GM18511 (cell line): ENCODE data around the gene CLEC18A.
"Not testable (repeated sequence)": the region's sequence is repeated elsewhere in the genome, so short reads cannot be mapped to it uniquely, and the experiment has no call there.

Experiments used
- ATAC-seq: cut with Tn5 transposase; IDR thresholded peaks from one replicate; pipeline ENCODE4 v1.9.1; 2021; ENCODE audit warnings: mild to moderate bottlenecking, moderate library complexity; ENCODE audit not compliant: unreplicated experiment

Gene CLEC18A

DNA sequence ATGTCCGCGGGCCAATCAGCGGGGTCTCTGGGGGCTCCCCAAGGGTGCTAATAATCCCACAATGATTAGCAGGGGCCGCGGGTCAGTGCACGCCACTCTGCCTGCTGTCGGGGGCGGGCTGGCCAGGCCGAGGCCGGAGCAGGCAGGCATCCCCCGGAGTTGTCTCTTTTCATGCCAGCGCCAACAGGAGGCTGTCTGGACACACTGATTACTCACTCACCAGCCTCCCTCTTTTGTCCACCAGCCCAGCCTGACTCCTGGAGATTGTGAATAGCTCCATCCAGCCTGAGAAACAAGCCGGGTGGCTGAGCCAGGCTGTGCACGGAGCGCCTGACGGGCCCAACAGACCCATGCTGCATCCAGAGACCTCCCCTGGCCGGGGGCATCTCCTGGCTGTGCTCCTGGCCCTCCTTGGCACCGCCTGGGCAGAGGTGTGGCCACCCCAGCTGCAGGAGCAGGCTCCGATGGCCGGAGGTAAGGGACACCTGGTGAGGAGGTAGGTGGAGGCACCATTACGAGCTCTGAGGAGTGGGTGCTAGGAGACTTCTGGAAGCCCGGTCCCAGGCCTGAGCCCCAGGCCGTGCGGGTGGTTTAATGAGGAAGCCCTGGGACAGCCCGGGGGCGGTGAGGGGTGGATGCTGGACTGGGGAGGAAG, at the start of gene CLEC18A:
Gene CLEC18A (plus strand): TSS at position 318 of the 655 bp plus-strand sequence. CDS start 33 bp downstream, at position 351.
- ATAC-seq: not testable (repeated sequence)

DNA sequence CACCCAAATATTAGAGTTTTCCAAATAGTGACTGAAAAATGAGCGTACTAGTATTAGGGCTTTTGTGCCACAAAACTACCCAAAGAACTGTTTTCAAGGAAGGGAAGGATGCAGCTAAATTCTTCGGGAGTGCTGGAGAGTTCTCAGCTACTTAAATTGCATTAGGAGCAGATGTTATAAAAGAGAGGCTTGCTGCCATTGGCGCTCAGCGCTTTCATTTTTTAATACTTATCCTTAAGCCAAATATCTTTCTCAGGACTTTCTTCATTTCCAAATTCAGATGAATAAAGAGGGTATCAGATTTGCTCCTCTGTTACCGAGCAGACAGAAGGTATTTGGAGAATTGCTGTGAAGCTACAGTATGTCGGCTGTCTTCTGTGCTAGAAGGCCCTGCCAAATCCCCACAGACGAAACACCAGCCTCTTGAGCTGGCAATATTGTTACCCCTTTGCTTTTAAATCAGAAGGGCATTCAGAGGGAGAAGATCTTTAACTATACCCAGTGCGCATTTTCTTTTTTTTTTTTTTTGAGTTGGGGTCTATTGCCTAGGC, 47.2 kb upstream of the CLEC18A start:
- ATAC-seq: no peak

DNA sequence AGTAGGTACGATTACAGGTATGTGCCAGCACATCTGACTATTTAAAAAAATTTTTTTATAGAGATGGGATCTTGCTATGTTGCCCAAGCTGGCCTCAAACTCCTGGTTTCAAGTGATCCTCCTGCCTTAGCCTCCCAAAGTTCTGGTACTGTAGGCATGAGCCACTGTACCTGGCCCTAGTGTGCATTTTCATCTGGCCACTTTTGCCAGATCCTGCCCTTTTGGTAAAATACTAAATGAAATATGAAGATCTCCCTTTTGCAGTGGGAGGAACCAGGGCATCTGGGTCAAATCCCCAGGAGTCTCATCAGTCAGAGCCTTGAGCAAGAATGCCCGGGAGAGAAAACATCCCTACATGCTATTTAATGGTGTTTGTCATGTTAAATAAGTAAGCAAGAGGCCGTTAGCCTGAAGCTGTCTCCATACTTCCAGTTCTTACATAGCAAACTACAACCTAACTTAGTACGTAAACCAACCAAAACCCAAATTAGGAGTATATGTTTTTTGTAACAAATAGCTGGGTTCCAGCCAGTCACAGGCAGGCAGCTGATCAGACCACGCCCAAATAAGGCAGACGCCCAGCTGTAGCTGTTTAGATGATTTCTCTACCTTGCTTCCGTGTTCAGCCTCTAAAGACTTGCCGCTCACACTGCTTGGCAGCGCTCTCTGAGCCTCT, 46.5 kb upstream of the CLEC18A start:
- ATAC-seq: no peak

DNA sequence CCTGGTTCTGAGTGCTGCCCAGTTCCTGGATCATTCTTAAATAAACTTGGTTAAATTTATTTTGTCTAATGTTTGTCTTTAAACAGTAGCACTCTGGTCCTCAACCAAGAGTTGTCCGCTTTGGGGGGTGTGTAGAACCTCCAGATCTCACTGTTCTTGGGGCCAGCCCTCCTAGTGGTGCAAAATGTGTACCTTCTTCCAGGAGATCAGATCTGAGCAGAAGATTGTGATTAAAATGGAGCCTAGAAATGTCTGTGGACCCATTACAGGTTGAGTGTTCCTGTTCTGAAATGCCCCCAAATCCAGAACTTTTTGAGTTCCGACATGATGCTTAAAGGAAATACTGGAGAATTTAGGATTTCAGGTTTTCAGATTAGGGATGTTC, 46.0 kb upstream of the CLEC18A start:
- no peak for ATAC-seq

DNA sequence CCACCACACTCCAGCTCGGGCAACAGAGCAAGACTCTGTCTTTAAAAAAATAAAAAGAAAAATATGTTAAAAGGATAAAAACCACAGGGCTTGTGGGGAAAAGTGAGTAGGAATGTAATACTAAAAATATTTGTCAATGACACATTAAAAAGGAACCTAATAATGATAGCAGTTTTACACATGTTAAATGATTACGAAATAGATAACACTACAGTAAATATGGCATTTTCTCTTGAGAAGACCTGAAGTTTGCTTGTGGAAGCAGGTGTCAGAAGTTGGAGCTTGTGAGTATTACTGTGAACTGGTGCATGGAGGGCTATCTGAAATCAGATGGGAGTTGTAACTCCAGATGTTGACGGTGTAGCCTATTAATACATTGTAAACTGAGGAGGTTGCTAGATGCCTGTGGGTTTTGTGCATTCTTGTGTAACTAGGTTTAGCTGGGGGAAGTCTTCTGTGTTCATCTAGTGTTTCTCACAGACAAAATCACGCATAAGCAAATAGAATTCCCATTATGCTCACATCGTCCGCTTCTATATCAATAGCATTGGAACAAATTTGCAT, 44.2 kb upstream of the CLEC18A start:
- no peak for ATAC-seq

DNA sequence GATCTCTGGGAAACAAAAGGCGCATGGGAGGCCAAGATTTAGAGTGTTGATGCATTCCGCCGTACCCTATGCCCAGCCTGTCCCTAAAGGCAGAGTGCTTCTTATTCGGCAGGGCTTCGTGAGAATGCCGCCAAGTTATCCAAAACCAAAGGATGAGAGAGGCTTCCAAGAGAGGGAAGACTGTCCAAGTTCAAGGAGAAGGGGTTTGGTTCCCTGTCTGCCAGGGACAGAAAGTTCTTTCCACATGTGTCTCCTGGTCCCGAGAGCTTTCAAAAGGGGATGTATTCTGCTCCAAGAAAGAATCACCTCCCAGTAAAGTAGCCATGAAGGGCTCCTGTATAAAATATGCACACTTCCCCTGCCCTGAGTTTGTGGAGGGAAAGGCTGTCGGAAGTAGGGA, 42.1 kb upstream of the CLEC18A start:
- no peak for ATAC-seq

DNA sequence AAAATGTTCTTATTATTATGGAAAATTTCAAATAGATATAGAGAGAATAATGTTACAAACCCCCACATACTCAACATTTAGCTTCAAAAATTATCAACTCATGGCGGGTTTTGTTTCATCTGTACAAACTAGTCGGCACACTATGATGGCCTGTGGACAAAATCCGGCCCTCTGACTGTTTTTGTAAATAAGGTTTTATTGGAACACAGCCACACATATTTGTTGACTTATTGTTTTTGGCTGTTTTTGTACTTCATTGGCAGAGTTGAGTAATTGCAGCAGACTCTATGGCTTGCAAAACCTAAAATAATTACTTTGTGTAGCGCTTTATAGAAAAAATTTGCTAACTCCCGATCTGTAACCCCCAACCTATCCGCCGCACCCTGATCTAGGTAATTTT, 41.4 kb upstream of the CLEC18A start:
- no peak for ATAC-seq

DNA sequence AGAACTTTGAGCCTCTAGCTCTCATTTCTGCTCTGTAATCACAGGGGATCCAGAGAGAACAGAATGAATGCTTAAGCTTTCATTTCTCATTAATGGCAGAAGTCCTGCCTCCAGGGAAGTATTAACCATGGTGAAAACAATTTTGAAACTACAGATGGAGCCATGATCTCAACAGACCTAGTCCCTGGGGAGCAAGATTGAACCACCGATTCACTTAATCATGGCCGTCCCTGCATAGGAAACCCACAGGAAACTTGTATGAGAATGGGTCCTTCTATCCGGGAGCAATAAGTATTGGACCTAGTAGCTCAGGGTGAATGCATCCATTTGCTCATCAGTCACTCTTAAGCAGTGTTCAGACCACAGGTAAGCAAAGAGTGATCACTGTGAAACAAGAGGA, 40.2 kb upstream of the CLEC18A start:
- ATAC-seq: no peak

DNA sequence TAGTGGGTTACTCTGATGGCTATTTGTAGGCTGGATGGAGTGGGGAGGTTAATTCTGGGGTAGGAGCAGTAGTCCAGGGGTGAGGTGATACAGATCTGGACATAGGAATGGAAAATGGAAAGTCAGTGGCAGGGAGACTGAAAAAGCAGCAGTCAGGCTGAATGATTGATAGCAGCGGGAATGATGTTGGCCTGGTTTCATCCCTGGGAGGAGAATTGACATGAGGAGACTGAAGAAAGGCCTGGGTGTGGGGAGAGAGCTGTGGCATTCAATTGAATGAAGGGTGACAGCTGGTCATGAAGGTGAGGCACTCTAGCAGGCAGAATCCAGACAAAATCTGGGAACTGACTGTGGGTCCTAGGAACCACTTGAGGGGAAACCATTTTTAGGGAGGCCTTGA, 34.7 kb upstream of the CLEC18A start:
- no peak for ATAC-seq

DNA sequence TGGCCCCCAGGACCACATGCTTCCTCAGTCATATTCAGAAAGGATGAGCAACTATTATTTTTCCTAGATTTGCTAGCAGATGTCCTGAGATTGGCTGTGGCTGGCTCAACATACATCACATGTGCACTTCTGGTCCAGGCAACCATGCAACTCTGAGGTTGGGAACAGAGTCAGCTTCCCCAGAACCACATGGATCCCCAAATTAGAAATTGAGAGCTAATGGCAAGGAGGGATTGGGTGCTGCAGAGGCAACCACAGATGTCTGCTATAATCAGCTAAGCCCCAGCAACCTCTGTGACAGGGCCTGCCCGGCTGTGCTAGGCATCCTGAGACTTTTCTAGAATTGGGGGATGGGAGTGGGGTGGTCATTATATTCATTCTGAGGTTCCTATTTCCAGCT, 33.8 kb upstream of the CLEC18A start:
- no peak for ATAC-seq

DNA sequence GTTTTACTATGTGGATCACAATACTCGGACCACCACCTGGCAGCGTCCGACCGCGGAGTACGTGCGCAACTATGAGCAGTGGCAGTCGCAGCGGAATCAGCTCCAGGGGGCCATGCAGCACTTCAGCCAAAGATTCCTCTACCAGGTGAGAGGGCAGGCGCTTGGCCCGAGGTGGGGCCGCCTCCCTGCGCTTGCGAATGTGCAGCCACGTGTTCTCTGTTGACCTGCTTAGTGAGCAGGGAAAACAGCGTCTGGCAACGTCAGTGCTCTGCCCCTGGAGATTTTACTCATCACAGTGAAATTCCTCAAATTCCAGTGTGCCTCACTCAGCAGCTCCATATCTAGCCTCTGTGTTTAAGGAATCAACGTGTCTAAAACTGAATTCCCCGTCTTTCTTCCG, 33.4 kb upstream of the CLEC18A start:
- no peak for ATAC-seq

DNA sequence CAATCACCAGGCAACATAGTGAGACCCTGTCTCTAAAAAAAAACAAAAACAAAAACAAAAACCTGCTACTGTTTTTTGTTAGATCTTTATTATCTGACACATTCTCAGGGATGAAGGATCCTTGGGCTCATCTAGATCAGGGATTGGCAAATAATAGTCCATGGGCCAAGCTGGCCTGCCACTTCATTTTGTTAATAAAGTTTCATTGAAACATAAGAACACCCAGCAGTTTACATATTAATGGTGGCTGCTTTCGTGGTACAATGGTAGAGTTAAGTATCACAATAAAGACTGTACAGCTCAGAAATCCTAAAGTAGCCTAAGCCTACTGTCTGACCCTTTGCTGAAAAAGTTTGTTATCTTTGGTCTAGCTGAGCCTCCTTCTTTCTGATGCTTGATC, 32.9 kb upstream of the CLEC18A start:
- no peak for ATAC-seq

DNA sequence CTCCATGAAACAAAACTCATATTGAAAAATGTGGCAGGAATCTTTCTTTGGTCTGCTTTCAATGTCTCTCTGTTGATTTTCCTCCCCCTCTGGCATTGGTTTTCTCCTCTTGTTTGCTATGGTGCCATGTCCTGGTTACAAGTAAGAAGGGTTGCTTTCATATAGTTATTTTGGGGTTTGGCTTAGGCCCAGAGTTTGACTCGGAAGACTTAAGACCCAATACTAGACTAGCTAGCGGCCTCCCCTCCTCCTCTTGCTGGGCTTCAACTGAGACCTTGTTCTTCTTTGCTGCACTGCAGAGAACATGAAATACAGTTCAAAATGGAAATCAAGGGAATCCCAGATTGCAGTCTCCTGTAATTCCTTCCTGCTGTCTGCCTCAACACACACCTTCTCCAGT, 30.0 kb upstream of the CLEC18A start:
- no peak for ATAC-seq

DNA sequence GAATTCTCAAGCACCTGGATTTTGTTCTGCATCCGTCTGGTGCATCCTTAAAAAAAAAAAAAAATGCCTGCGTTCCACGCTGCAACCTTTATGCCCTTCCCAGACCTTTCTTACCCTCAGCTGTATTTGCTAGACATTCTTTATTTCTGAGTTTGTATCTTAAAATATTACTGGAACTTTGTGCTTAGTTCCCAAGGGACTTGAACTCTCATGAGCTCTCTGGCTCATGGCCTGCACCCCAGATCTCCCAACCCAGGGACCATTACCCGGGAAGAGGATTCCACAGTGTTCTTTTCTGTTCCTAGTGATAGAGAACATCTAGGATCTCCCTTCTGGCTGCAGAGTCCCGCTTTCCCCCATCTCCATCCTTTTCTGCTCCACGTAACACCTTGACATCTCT, 28.9 kb upstream of the CLEC18A start:
- ATAC-seq: no peak

DNA sequence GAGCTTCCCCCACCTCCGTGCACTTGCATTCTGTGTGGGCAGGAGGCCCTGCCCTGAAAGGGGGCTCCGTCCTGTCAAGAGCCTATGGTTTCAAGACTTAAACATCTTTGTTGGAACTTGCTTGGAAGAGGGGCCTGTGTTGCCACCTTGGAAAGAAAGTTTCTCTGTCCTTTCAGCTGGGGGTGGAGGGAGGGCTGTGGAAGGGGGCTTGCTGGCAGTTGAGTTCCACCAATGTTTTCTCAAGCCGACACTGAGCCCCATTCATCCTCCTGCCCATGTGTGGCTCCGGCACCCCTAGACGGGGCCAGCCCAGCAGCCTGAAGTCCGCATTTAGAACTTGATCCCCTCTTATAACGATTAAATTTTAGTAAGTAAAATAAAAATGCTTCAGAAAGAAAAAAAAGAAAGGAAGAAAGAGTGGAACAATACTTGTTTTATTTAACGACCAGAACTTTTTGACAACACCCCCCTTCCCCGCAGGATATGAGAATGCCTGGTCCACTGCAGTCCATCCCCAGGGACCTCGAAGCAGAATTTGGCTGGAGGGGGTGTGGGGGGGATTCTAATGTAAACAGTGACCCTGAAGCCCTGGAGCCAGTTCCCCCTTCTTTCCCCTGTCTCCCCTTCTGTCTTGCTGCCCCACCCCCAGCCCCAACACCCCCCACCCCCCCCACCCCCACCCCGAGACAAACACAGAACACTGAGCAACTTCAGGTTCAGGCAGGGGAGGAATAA, 26.9 kb upstream of the CLEC18A start:
- ATAC-seq: no peak

DNA sequence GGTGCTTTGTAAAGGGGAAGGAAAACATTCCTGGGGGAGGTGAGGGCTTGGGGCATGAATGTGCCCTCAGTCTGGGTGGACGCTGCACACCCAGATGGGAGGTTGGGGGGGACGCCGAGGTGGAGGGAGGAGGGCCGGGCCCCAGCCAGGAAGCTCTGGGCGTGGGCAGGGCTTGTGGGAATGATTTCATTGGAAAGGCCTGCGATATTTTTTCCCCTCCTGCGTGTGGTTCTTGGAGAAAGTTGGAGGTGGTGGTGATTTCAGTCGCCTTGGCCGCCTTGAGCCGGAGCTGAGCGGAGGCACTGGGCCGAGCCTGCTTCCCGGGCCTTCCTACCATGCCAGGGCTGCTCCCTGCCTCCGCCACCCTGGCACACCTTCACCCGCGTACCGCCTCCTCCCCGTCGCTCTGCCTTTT, 26.4 kb upstream of the CLEC18A start:
- ATAC-seq: no peak

DNA sequence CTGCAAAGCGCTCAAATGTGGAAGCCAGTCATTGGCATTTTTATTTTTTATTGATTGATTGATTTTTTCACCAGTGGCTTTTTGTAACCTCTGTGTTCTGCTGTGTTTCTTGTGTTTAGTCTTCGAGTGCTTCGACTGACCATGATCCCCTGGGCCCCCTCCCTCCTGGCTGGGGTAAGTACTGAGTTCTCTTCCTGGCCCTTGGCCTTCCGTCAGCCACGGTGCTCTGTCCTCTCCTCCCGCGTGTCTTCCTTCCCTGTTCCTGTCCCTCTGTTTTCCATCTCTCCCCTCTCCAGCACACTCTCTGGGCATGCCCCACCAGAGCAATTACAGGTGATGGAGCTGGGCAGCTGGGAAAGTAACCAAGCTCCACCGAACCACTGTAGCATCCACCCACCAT, 25.8 kb upstream of the CLEC18A start:
- no peak for ATAC-seq

DNA sequence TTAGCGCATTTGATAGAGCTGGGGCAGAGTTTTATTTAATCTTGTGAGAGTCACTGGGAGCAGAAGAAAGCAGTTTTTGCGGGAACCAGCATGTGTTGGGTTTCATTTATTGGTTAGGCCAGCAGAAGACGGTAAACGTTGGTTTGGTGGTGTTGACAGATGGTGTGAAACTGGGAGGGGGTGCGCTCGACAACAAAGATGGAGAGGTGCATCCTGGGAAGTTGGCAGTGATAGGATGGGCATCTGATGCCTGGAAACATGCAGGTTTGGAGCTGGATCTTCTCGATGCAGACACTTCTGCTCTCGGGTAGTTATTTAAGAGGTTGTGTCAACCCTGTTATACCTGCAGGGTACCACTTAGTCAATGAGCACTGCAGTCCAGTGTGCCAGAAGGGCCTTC, 24.9 kb upstream of the CLEC18A start:
- ATAC-seq: no peak

DNA sequence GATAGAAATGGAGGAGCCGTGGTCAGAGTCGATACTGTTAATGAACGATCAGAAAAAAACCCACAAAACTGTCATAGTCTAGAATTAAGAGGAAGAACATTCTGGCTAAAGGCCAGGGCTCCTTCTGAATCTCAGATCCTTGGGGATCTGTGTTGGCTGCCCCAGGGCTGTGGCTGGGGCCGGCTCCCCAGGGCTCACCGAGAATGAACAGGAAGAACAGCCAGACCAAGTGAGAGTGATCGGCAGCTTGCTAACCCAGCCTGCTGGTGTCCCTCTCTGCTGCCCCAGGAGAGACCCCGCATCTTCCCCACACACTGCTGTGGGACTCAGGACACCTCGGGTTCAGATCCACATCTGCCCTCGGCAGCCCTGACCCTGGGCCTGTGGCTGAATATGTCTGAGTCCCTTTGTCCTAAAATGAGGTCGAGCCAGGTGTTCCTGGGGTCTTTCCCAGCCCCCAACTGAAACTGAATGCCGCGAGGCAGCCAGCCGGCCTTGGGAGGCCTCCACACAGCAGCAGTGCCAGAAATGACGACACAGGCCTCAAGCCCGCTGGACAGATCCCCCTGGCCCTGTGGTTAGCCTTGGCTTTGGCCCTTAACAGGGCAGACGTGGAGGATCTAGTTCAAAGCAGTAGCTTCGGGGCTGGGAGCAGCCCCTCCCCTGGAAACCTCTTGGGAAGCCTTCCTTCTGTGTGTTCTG, 23.9 kb upstream of the CLEC18A start:
- ATAC-seq: no peak

DNA sequence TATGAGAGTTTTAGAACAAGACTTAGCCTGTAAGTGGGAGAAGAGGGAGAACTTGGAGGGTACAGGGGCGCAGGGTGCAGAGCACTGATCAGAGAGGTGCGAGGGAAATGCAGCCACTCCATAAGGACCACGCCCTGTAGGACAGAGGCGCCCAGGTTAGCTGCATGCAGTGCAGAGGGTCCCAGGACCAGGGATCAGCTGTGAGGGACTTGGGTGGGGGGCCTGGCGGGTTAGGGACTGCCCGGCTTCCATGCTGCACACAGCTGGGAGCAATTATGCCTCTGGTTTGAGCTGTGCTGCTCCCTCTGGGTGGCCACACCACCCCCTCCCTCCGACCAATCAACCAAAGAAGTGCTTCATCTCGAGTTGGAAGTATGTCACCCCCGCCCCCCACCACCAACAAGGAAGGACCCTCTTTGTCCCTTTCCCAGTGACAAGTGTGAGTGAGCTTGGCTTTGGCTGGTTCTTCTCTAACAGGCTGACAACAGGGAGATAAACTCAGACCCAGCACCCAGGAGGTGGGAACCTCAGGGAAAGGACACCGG, 22.2 kb upstream of the CLEC18A start:
- no peak for ATAC-seq

DNA sequence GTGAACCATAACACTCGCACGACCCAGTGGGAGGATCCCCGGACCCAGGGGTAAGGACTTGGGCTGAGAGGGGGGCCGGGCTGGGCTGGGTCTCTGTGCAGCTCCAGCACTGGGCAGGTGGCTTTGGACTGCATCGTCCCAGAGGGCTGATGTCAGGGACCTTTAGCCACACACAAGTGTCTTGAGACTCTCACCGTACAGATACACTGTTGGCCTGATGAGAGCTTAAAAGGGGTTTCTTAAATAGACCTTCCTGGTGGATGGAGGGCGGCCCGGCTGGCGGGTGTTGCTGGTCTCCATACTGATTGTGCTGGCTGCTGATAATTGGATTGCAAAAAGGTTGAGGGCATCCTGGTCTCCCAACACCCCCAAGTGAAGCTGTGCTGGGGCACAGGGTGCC, 21.7 kb upstream of the CLEC18A start:
- no peak for ATAC-seq
